Hepatocyte (in vitro differentiated cells): ENCODE results near the gene CAMKMT.

Experiments
- CTCF ChIP-seq: fragments of 200-600 bp; sonication (generic); IDR thresholded peaks from 2 replicates; pipeline ENCODE4 v1.5.1; 2016; ENCODE audit warnings: antibody characterized with exemption, mild to moderate bottlenecking; ENCODE audit not compliant: poor library complexity
- EZH2 ChIP-seq: fragments of 200-600 bp; sonication (generic); IDR thresholded peaks from 2 replicates; pipeline ENCODE4 v1.6.1; 2016; ENCODE audit warnings: antibody characterized with exemption, mild to moderate bottlenecking, borderline replicate concordance

- TF ChIP-seq CTCF (no peak), EZH2 (no peak)
These were observed 10.1 kb upstream of the CAMKMT start for GRCh38 chr2:44351676-44352075.
